ENCODE data around the gene SEMA6B. TPM values are rescaled to one million over a fixed set of nuclear protein-coding genes. Genes with fewer than 3 reads are reported as not detected.

The SEMA6B gene
- polyA plus RNA-seq, 1 of the 3 experiments (the other 2 are of a cell fraction), result 3.7 TPM

- H3K36me3 ChIP-seq (replicated peaks in 1 of 2; ENCODE audit: control insufficient read depth in 1 of 2, insufficient read depth in 2 of 2, low read length in 1 of 2), result peaks cover 7 to 48% of the 10 kb centered on the region in 2 experiments
- no peak overlapping the region for H3K9ac ChIP-seq
- CTCF ChIA-PET, result interaction anchor here (2.7 kb wide), 1 partner anchor 28 kb away, joined by 11 read pairs; no protein-coding TSS in a partner anchor
- H3K79me2 ChIP-seq (ENCODE audit: insufficient read depth), result no peaks in the 10 kb centered on the region
- DNase-seq, result no peak
- no peak overlapping the region for H3K4me2 ChIP-seq
- WGBS (ENCODE audit: low lambda C conversion rate), result 93% methylated on average over 8 of the region's 18 CpGs
- no peaks in the 10 kb centered on the region for H3K4me1 ChIP-seq (ENCODE audit: control insufficient read depth in 1 of 2, insufficient read depth in 2 of 2, low read depth in 1 of 2, low read length in 1 of 2)
- POLR2A ChIA-PET, result no interaction called here
- no peaks in the 10 kb centered on the region for H3K27me3 ChIP-seq (ENCODE audit: insufficient read depth)
- no peaks in the 10 kb centered on the region for H3K9me3 ChIP-seq
- no peak overlapping the region for H3K27ac ChIP-seq (ENCODE audit: low read depth in 2 of 2, low read length in 1 of 2)
- H3K4me3 ChIP-seq (ENCODE audit: low read depth in 2 of 2, low read length in 1 of 2), result no peak overlapping the region
- H2AFZ ChIP-seq (ENCODE audit: low read depth), result no peak overlapping the region
- no peaks in the 10 kb centered on the region for H3K9me2 ChIP-seq
- H4K20me1 ChIP-seq (ENCODE audit: insufficient read depth), result no peaks in the 10 kb centered on the region
- TF ChIP-seq RFX5 (IDR thresholded peaks at IDR 0.05; ENCODE audit: low read length), result no peak
- TF ChIP-seq, protein P1, sequence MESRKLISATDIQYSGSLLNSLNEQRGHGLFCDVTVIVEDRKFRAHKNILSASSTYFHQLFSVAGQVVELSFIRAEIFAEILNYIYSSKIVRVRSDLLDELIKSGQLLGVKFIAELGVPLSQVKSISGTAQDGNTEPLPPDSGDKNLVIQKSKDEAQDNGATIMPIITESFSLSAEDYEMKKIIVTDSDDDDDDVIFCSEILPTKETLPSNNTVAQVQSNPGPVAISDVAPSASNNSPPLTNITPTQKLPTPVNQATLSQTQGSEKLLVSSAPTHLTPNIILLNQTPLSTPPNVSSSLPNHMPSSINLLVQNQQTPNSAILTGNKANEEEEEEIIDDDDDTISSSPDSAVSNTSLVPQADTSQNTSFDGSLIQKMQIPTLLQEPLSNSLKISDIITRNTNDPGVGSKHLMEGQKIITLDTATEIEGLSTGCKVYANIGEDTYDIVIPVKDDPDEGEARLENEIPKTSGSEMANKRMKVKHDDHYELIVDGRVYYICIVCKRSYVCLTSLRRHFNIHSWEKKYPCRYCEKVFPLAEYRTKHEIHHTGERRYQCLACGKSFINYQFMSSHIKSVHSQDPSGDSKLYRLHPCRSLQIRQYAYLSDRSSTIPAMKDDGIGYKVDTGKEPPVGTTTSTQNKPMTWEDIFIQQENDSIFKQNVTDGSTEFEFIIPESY (IDR thresholded peaks at IDR 0.05; ENCODE audit: borderline replicate concordance, low read depth), result no peak
- no peak for TF ChIP-seq NRF1 (IDR thresholded peaks at IDR 0.05; ENCODE audit: low read depth, low read length)
- TF ChIP-seq FOXJ3 (CRISPR knock-in tag; IDR thresholded peaks at IDR 0.05), result no peak
- no peak for TF ChIP-seq POLR2AphosphoS5 (IDR thresholded peaks at IDR 0.05; ENCODE audit: low read depth, low read length)
- TF ChIP-seq USF1 (IDR thresholded peaks at IDR 0.05; ENCODE audit: borderline replicate concordance, low read depth), result no peak
- no peak for TF ChIP-seq TEAD4 (IDR thresholded peaks at IDR 0.05; ENCODE audit: borderline replicate concordance, insufficient read depth)
- TF ChIP-seq CHD2 (IDR thresholded peaks at IDR 0.05; ENCODE audit: low read length, partially characterized antibody), result no peak
- TF ChIP-seq, protein P2, sequence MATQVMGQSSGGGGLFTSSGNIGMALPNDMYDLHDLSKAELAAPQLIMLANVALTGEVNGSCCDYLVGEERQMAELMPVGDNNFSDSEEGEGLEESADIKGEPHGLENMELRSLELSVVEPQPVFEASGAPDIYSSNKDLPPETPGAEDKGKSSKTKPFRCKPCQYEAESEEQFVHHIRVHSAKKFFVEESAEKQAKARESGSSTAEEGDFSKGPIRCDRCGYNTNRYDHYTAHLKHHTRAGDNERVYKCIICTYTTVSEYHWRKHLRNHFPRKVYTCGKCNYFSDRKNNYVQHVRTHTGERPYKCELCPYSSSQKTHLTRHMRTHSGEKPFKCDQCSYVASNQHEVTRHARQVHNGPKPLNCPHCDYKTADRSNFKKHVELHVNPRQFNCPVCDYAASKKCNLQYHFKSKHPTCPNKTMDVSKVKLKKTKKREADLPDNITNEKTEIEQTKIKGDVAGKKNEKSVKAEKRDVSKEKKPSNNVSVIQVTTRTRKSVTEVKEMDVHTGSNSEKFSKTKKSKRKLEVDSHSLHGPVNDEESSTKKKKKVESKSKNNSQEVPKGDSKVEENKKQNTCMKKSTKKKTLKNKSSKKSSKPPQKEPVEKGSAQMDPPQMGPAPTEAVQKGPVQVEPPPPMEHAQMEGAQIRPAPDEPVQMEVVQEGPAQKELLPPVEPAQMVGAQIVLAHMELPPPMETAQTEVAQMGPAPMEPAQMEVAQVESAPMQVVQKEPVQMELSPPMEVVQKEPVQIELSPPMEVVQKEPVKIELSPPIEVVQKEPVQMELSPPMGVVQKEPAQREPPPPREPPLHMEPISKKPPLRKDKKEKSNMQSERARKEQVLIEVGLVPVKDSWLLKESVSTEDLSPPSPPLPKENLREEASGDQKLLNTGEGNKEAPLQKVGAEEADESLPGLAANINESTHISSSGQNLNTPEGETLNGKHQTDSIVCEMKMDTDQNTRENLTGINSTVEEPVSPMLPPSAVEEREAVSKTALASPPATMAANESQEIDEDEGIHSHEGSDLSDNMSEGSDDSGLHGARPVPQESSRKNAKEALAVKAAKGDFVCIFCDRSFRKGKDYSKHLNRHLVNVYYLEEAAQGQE (IDR thresholded peaks at IDR 0.05; ENCODE audit: low read depth, low read length), result no peak
- no peak for TF ChIP-seq RXRA (IDR thresholded peaks at IDR 0.05; ENCODE audit: borderline replicate concordance, low read depth)
- TF ChIP-seq ELF1 (IDR thresholded peaks at IDR 0.05), result no peak
- no peak for TF ChIP-seq TAF1 (IDR thresholded peaks at IDR 0.05; ENCODE audit: borderline replicate concordance, low read depth, low read length)
- TF ChIP-seq IRF3 (IDR thresholded peaks at IDR 0.05; ENCODE audit: low read depth, low read length), result no peak
- no peak for TF ChIP-seq FOXM1 (IDR thresholded peaks at IDR 0.05; ENCODE audit: low read depth)
- TF ChIP-seq PBX3 (IDR thresholded peaks at IDR 0.05), result no peak
- TF ChIP-seq GATA2 (CRISPR knock-in tag; IDR thresholded peaks at IDR 0.05), result no peak
- TF ChIP-seq MXI1 (IDR thresholded peaks at IDR 0.05; ENCODE audit: low read depth, low read length), result no peak
- TF ChIP-seq CTCF (IDR thresholded peaks at IDR 0.05), result no peak
- TF ChIP-seq USF2 (IDR thresholded peaks at IDR 0.05; ENCODE audit: borderline replicate concordance, low read depth, low read length), result no peak
- no peaks in the 10 kb centered on the region for H3F3A ChIP-seq (replicated peaks; ENCODE audit: insufficient read depth)
These were observed 63.2 kb downstream of the SEMA6B start for GRCh38 chr19:4496304-4496703.
